Skeletal muscle cell (primary cell): ENCODE results near the gene FAM124A.

Experiments
- DNase-seq: peaks from one replicate; pipeline ENCODE4 v3.0.0-alpha.2; 2010; ENCODE audit warnings: low read depth
- H3K4me3 ChIP-seq: 2 replicates; pipeline ENCODE4 v1.5.1; 2011; ENCODE audit warnings: low read depth, mild to moderate bottlenecking, control low read depth, low read length, moderate library complexity

FAM124A gene, protein sequence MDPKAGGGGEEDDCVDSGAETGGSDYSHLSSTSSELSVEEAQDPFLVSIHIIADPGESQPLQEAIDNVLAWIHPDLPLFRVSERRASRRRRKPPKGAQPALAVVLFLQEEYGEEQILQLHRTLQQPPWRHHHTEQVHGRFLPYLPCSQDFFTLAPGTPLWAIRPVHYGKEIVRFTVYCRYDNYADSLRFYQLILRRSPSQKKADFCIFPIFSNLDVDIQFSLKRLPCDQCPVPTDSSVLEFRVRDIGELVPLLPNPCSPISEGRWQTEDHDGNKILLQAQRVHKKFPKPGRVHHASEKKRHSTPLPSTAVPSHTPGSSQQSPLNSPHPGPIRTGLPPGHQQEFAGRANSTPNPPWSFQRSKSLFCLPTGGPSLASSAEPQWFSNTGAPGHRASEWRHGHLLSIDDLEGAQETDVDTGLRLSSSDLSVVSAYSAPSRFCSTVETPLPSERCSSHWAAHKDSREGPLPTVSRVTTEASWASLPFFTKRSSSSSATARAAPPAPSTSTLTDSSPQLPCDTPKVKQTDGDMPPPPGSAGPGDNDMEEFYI

DNA sequence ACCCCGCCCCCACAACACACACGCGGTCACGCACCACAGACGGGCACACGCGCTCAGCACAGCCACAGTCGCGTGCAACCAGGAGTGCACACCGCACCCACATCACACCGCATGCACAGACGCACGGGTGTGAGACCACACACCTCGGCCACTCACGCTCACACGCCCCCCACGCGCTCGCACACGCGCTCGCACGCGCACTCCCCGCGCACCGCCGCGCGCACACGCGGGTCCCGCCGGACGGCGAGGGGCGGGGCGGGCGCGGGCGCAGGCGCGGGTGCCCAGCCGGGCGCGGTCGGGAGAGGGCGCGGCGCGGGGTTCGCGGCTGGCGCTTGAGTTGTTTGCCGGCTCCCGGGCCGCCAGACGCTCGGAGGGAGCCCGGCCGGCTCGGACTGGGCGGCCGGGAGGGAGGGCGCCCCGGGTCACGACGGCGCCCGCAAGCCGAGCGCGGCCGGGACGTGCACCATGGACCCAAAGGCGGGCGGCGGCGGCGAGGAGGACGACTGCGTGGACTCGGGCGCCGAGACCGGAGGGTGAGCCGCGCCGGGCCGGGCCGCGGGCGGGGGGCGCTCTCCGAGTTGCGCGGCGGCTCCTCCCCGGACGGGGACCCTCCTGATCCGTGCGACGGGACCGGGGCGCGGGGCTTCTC, at the start of gene FAM124A:
FAM124A (plus strand) TSS at position 362 of the 649 bp plus-strand sequence; CDS start at position 466, 104 bp downstream.
- no peak for DNase-seq
- H3K4me3 ChIP-seq = peak within 1 kb of the TSS; percentile 57

DNA sequence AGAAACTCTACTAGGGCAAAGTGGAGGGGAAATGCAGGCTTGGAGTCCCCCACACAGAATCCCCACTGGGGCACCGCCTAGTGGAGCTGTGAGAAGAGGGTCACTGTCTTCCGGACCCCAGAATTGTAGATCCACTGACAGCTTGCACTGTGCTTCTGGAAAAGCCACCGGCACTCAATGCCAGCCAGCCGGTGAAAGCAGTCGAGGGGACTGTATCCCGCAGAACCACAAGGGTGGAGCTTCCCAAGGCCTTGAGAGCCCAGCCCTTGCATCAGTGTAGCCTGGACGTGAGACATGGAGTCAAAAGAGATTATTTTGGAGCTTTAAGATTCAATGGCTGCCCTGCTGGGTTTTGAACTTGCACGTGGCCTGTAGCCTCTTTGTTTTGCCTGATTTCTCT, 47.2 kb upstream of the FAM124A start:
- no peak overlapping the region for H3K4me3 ChIP-seq

DNA sequence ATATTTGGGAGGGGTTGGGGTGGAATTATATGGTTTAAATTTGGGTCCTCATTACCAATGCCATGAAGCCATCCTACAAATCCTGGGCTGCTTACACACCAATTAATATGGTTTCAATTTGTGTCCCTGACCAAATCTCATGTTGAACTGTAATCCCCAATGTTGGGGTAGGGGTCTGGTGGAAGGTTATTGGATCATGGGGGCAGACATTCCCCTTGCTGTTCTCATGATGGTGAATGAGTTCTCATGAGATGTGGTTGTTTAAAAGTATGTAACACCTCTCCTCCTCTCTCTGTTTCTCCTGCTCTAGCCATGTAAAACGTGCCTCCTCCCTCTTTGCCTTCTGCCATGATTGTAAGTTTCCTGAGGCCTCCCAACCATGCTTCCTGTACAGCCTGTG, 46.6 kb upstream of the FAM124A start:
- H3K4me3 ChIP-seq = no peak overlapping the region
- DNase-seq = no peak

More for the DNA sequence above, 47.2 kb upstream of the FAM124A start:
- no peak for DNase-seq

DNA sequence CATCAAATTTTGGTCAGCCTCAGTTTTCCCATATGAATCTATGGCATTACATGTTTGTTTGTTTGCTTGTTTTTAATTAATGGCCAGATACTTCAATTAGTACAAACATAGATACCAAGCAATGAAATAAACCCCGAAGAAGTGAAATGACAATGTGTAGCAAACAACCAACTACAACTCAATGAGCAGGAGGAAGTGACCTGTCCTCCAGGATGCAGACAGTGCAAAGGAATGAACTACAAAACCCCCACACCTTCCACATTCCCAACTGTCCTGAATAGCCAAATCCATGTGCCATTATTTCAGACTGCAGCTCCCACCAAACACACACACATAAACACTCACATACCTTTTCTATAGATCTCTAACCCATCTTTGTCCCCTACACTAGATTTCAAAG, 45.0 kb upstream of the FAM124A start:
- H3K4me3 ChIP-seq = no peak overlapping the region
- no peak for DNase-seq

DNA sequence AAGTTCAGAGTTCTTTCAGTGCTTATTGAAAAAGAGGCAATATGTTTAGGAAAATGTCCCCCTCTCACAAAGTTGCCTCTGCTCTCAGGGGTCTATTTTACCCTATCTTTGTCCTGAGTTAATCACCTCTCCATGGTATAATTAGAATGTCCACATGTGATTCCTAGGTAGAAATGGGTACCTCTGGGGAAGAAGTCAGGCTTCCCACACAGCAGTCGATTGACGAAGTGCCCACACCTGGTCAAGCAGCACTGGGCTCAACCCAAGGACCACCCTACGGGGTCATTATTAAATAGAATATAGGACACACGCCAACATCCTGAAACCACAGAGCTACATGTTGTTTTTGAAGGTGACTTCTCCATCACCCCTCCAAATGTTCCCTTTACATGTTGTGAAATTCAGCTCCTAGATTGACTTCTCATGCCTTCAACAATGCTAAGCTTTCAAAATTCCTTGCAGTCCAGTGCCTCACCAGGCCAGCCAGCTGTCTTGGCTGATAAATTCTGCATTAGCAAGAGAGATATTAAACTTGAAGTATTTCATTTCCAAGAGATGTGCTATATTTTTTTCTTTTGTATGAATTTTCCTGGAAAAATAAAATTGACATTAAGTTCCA, 43.6 kb upstream of the FAM124A start:
- no peak for DNase-seq
- no peak overlapping the region for H3K4me3 ChIP-seq

DNA sequence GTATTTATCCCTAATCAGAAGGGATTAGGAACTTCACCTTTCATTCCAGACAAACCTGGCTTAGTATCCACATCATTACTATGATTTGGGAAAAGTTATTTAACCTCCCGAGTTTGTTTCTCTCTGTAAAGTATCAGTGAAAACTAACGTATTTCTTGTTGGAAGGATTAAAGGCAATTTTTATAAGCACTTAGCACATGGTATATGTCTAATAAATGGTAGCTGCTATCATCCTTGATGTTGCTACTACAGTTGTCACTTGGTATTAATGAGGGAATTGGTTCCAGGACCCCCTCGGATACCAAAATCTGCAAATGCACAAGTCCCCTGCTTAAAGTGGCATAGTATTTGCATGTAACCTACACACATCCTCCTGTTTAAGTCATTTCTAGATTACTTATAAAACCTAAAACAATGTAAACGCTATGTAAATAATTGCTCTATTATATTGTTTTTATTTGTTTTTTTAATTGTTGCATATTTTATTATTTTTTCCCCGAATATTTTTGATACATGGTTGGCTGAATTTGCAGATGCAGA, 42.7 kb upstream of the FAM124A start:
- H3K4me3 ChIP-seq = no peak overlapping the region
- DNase-seq = no peak

DNA sequence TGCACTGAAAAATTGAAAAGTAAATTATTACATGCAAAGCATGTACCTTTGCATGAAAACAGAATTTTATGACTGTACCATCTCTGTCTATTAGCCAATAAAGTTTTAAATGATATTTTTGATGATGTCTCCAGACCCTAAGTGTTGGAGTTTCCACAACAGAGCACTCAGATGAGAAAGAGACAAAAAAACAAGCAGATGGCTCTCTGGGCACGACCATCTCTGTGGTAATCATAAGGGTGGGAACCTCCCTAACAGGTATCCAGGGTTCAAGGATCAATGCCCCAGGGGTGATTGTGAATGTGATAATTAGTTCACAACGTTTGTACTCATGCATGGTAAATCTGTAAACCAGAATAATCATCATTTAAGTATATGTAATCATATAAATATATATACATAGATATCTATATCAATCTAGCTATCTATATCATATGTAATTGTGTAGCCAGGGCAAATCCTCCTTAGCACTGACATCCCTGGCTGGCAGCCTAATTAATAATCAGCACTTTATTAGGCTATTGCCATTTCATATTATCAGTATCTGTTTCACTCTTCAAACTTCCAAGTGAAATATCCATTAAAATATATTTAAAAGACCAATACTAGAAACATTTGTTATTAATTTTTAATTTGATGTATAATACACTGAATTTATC, 41.2 kb upstream of the FAM124A start:
- no peak for DNase-seq
- H3K4me3 ChIP-seq = no peak overlapping the region

DNA sequence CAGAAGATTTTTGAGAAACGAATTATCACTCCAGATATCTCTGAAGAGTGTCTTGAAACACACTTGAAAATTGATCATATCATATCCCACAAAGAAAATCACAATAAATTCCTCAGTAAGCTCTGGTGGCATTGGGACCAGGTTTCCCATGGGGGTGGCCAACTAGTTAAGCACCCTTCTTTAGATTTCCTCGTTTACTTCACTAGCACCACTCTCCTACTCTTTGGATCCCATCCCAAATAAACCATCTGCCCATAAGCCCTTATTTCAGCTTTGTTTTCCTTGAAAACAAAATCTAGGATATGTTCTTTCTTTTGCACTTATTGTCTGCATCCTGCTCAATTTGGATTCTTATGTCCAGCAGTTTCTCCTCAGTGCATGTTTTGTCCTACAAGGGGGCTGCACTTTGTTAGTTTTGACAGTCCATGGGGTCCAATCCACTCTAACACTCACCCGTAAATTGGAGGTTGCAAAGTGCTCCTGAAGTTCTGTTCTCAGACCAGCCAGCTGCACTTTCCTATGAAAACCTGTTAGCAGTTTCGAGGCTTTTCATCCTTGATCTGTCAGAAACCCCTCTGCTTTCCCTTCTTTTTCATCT, 40.3 kb upstream of the FAM124A start:
- no peak for DNase-seq
- H3K4me3 ChIP-seq = no peak overlapping the region

DNA sequence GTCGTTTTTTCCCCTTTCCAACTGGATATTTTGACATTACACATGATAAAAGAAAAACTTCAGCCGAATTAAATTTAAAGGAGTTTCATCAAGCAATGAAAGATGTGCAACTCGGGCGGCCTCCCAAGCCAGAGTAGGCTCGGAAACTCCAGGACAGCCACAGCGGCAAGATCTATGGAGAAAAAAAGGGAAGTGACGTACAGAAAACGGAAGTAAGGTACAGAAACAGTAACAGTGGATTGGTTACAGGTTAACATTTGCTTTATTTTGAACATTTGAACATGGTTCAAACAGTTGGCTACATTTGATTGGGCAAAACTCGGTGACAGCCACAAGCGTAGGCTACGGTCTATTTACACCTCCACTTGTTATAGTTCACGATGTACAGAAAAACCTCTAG, 30.5 kb upstream of the FAM124A start:
- no peak for DNase-seq
- H3K4me3 ChIP-seq = no peak overlapping the region

DNA sequence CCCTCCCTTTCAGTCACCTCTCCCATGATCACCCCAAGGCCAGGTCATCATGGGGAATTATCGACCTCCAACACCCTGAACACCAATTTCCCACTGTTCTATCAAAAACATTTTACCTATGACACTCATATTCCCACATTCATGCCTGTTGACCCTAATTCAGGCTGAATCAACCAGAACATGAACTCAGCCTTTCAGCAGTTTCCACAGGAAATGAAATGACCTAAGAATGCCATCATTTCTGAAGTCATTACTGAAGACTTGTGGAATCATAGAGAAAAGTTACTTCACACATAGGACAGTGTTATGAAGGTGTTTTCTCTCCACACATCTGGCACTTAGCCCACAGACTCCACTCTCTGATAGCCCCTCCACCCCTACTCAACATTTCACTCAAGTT, 29.9 kb upstream of the FAM124A start:
- DNase-seq = no peak
- no peak overlapping the region for H3K4me3 ChIP-seq

DNA sequence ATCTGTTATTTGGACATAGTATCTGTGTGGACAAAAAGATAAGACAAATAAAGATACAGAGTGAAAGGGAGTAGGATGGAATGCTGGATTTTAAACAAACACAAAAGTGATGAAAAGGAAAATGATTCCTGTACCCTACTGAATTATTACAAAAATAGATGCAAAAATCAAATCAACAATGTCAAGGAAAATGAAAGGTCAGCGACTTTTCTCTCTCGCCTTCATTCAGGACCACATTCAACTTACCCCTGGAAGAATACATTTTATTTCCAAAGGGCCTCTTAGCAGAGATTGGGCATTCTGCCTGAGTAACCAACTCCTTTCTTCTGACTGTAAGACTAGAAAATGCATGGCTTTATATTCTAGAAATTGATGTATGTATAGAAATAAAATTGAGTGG, 28.8 kb upstream of the FAM124A start:
- no peak for DNase-seq
- H3K4me3 ChIP-seq = no peak overlapping the region

DNA sequence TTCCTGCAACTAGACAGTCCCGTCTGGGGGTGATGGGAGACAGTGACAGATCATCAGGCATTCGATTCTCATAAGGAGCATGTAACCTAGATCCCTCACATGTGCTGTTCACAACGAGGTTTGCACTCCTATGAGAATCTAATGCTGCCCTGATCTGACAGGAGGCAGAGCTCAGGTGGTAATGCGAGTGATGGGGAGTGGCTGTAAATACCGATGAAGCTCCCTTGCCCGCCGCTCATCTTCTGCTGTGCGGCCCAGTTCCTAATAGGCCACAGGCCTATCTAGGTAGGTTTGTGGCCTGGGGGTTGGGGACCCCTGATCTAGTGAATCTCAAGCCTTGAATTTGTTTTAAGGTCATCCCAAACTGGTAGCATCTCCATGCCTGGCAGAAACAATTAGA, 27.3 kb upstream of the FAM124A start:
- no peak overlapping the region for H3K4me3 ChIP-seq
- DNase-seq = no peak

DNA sequence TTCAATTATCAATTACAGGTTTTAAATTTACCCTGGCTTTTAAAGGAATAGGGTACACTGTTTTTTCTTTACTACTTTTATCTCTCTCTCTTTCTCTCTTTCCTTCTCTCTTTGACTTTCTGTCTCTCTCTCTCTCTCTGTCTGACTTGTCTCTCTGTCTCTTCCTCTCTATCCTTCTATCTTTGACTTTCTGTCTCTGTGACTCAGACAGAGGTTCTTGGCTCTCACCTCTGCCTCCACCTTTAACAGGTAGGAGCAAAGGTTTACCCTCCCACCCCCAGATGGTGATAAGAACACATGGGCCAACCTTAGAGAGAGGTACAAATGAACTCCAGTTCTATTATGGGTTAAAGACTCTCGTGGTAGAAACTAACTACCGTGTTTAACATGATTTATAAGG, 20.3 kb upstream of the FAM124A start:
- no peak for DNase-seq
- H3K4me3 ChIP-seq = no peak overlapping the region

DNA sequence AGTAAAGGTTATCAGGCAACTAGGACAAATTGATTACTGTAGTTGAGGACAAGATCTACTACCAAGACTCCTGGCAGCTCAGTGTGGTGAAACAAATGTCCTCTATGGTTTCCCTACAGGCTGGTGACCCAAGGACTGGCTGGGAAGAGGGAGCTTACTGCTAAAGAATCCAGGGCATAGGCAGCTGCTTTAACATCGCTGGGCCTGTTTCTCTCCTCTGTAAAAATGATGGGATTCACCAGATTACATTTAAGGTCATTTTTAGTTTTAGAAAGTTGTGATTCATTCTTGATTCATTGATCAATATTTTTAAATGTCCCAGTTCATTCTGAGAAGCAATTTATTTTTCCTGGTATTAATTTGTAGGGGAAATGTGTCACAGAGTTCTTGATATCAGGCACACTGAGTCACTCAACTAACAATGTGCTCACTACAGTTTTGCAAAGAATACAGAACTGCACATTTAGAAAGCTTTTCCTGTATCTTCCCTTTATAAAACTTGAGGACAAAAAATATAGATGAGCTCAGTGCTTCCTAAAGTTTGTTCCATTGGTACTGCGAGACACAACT, 19.6 kb upstream of the FAM124A start:
- no peak for DNase-seq
- H3K4me3 ChIP-seq = no peak overlapping the region

DNA sequence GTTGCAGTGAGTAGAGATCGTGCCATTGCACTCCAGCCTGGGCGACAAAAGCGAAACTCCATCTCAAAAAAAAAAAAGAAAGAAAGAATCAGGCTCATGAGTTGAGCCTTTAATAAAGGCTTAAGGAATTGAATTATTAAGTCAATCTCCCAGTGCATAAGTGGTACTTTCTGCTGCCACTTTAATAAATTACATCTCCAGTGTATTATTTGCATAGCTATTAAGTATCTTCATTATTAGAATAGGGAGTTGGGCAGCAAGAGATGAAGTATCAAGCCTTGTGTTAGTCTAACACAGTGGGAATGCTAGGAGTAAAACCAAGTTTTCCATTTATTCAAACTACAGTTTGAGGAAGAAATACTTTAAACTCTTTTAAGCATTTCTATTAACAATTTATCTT, 15.6 kb upstream of the FAM124A start:
- no peak for DNase-seq
- H3K4me3 ChIP-seq = no peak overlapping the region

DNA sequence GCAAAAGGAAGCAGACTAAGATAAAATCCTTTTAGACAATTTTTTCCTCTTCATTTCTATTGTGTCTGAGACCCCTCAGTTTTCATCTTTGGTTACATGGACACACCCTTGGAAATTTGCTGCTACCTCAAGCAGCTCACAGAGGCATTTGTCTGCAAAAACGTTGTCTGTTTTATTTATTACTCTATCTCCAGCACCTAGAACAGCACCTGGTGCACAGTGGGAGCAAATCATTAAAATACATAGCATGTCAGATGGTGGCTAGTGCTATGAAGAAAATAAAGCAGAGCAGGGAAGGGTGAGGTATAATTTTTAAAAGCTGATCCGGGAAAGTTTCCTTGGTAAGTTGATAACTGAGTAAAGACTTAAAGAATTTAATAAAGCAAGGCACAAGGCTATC, 14.3 kb upstream of the FAM124A start:
- no peak for DNase-seq
- H3K4me3 ChIP-seq = no peak overlapping the region

DNA sequence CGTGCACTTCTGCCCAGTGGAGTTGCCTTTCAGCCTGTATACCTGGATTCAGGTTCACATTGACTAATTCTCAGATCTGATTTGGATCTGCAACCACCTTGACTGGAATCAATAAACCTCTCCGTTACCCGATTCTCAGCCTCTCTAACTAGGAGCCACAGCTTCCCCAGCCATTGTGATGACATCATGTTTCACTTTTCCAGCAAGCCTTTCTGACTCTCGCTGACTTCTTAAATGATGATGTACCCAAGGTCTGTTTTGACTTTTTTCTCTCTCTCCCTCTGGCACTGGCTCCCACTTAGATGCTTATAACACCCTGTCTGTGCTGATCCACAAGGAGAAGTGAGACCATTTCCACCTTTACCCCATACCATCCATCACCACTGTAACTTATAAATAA, 13.5 kb upstream of the FAM124A start:
- H3K4me3 ChIP-seq = no peak overlapping the region
- no peak for DNase-seq

DNA sequence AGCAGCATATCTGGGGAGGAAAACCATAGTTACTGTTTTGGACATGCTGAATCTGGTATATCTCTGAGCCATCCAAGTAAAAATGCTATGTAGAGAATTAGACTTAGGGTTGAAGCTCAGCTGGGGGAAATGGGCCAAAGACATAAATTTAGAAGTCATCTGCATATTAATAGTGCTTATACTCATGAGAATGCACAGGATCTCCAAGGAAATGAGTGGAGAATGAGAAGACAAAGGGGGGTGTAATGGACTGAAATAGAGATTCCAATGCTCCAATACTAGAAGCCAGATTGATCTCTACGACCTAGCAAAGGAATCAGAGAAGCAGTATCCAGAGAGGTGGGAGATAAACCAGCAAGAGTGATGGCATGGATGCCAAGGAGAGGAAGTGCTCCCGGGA, 10.3 kb upstream of the FAM124A start:
- H3K4me3 ChIP-seq = no peak overlapping the region
- DNase-seq = no peak

DNA sequence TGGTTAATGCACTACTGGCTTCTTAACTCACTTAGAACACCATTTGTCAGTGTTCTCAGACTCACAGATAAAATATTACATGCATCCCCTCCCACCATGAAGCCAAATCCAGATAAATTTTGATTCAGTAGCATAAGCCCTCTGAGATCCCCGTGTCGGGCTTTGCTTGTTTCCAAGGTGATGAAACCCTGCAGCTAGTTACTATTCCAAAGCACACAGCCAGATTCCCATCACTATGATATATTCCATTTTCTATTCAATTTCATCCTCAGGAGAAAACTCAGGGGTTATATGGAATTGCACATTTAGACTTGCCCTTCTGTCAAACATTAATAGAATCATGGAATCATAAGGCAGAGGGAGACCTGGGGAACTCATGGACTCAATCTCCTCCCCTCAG, 9.4 kb upstream of the FAM124A start:
- no peak for DNase-seq
- no peak overlapping the region for H3K4me3 ChIP-seq
